GM23338 (cell line): ENCODE results near the gene RYR2. TPM values are rescaled to one million over a fixed set of nuclear protein-coding genes. Genes with fewer than 3 reads are reported as not detected.

Experiments used
- ATAC-seq: fragments of 200-7000 bp; cut with Tn5 transposase; 3 replicates; pipeline ENCODE4 v1.9.1; 2020
- DNase-seq: peaks from one replicate; pipeline ENCODE4 v3.0.0-alpha.2; 2015; ENCODE audit warnings: low spot score
- H2AFZ ChIP-seq: fragments of 200-600 bp; sonication (generic); 2 replicates; pipeline ENCODE4 v1.8.0; 2016; ENCODE audit warnings: antibody characterized with exemption, mild to moderate bottlenecking, moderate library complexity
- H3F3A ChIP-seq: fragments of 200-600 bp; sonication (generic); replicated peaks from 2 replicates; pipeline ENCODE4 v1.8.0; 2017; ENCODE audit warnings: antibody characterized with exemption, mixed run types, low read depth
- H3K27ac ChIP-seq: fragments of 200-600 bp; sonication (generic); 2 replicates; pipeline ENCODE4 v1.6.1; 2016; ENCODE audit warnings: low read depth
- H3K27me3 ChIP-seq: fragments of 200-600 bp; sonication (generic); 2 replicates; pipeline ENCODE4 v1.8.0; 2016; ENCODE audit warnings: mild to moderate bottlenecking, mixed run types, moderate library complexity; ENCODE audit not compliant: insufficient read depth
- H3K36me3 ChIP-seq: fragments of 200-600 bp; sonication (generic); 2 replicates; pipeline ENCODE4 v1.8.0; 2016; ENCODE audit warnings: mild to moderate bottlenecking; ENCODE audit not compliant: insufficient read depth
- H3K4me1 ChIP-seq: fragments of 200-600 bp; sonication (generic); 2 replicates; pipeline ENCODE4 v1.8.0; 2016; ENCODE audit warnings: mild to moderate bottlenecking, moderate library complexity; ENCODE audit not compliant: insufficient read depth
- H3K4me2 ChIP-seq: fragments of 200-600 bp; sonication (generic); 2 replicates; pipeline ENCODE4 v1.7.1; 2017; ENCODE audit warnings: mixed run types
- H3K4me3 ChIP-seq: fragments of 200-600 bp; sonication (generic); 2 replicates; pipeline ENCODE4 v1.6.1; 2016; ENCODE audit warnings: mixed run types
- H3K79me2 ChIP-seq: fragments of 200-600 bp; sonication (generic); replicated peaks from 2 replicates; pipeline ENCODE4 v1.8.0; 2017; ENCODE audit warnings: mild to moderate bottlenecking; ENCODE audit not compliant: insufficient read depth
- H3K9me2 ChIP-seq: fragments of 200-600 bp; sonication (generic); 2 replicates; pipeline ENCODE4 v1.8.0; 2017; ENCODE audit not compliant: insufficient read depth
- H4K20me1 ChIP-seq: fragments of 200-600 bp; sonication (generic); replicated peaks from 2 replicates; pipeline ENCODE4 v1.8.0; 2017; ENCODE audit warnings: mild to moderate bottlenecking; ENCODE audit not compliant: insufficient read depth
- H3K27ac Mint-ChIP-seq: 2 replicates; pipeline ENCODE4 v1.8.0; 2020; ENCODE audit warnings: inconsistent platforms, mild to moderate bottlenecking, moderate library complexity, mixed read lengths
- H3K27me3 Mint-ChIP-seq: 3 replicates; pipeline ENCODE4 v1.8.0; 2022; ENCODE audit warnings: low read depth, mild to moderate bottlenecking, moderate library complexity, mixed read lengths, inconsistent platforms; ENCODE audit not compliant: insufficient read depth, poor library complexity
- H3K36me3 Mint-ChIP-seq: 3 replicates; pipeline ENCODE4 v1.8.0; 2021; ENCODE audit warnings: low read depth, mild to moderate bottlenecking, inconsistent platforms, moderate library complexity, mixed read lengths
- H3K4me1 Mint-ChIP-seq: 3 replicates; pipeline ENCODE4 v1.8.0; 2020; ENCODE audit warnings: mild to moderate bottlenecking, inconsistent platforms, mixed read lengths
- H3K4me3 Mint-ChIP-seq: 3 replicates; pipeline ENCODE4 v1.8.0; 2021; ENCODE audit warnings: moderate library complexity, mild to moderate bottlenecking, inconsistent platforms, mixed read lengths
- H3K9me3 Mint-ChIP-seq: 3 replicates; pipeline ENCODE4 v1.8.0; 2020; ENCODE audit warnings: moderate library complexity, mild to moderate bottlenecking, inconsistent platforms, mixed read lengths
- CREB1 ChIP-seq: fragments of 250-450 bp; sonication (Bioruptor Pico); IDR thresholded peaks from 2 replicates; pipeline ENCODE4 v1.5.0; 2020; ENCODE audit warnings: low read depth, mild to moderate bottlenecking, moderate library complexity
- EZH2 ChIP-seq: fragments of 200-600 bp; sonication (generic); IDR thresholded peaks from one replicate; pipeline ENCODE4 v1.8.0; 2017; ENCODE audit warnings: antibody characterized with exemption, mild to moderate bottlenecking, low read depth; ENCODE audit not compliant: unreplicated experiment
- EZH2phosphoT487 ChIP-seq: fragments of 200-600 bp; sonication (generic); IDR thresholded peaks from one replicate; pipeline ENCODE4 v1.8.1; 2018; ENCODE audit warnings: antibody characterized with exemption; ENCODE audit not compliant: unreplicated experiment
- JUNB ChIP-seq: IDR thresholded peaks from one replicate; pipeline ENCODE4 v1.6.1; 2016; ENCODE audit warnings: antibody characterized with exemption; ENCODE audit not compliant: unreplicated experiment
- NANOG ChIP-seq: IDR thresholded peaks from 2 replicates; pipeline ENCODE4 v1.6.1; 2016; ENCODE audit warnings: antibody characterized with exemption, borderline replicate concordance
- POLR2AphosphoS5 ChIP-seq: IDR thresholded peaks from 2 replicates; pipeline ENCODE4 v1.6.1; 2016; ENCODE audit warnings: antibody characterized with exemption, low read depth
- STAT1 ChIP-seq: IDR thresholded peaks from one replicate; pipeline ENCODE4 v1.6.1; 2016; ENCODE audit warnings: antibody characterized with exemption; ENCODE audit not compliant: unreplicated experiment
- ZNF114 ChIP-seq: fragments of 250-450 bp; sonication (Bioruptor Pico); IDR thresholded peaks from 2 replicates; pipeline ENCODE4 v1.5.0; 2020; ENCODE audit warnings: mild to moderate bottlenecking, moderate library complexity
- ZNF331 ChIP-seq: fragments of 250-450 bp; sonication (Bioruptor Pico); IDR thresholded peaks from 2 replicates; pipeline ENCODE4 v1.5.0; 2020; ENCODE audit warnings: low read depth, mild to moderate bottlenecking, moderate library complexity
- polyA plus RNA-seq: library from polyadenylated mRNA; unstranded; fragments of >200 nt; fragmentation: Nextera tagmentation; extraction: Ambion mirVana; gene quantifications from 2 replicates; pipeline ENCODE4 v1.2.1, GENCODE V29; 2016
- total RNA-seq: library from RNA; depleted of rRNA; stranded (reverse); fragments of >200 nt; shearing (Covaris generic); gene quantifications from 2 replicates; pipeline ENCODE4 v1.2.3, GENCODE V29; 2014
- TF ChIP-seq, protein P1 (sequence below): IDR thresholded peaks from 2 replicates; pipeline ENCODE4 v1.6.1; 2016; ENCODE audit warnings: antibody characterized with exemption
- TF ChIP-seq, protein P2 (sequence below): fragments of 250-450 bp; sonication (Bioruptor Pico); IDR thresholded peaks from 2 replicates; pipeline ENCODE4 v1.5.0; 2020; ENCODE audit warnings: mild to moderate bottlenecking, moderate library complexity
- TF ChIP-seq, protein P3 (sequence below): IDR thresholded peaks from one replicate; pipeline ENCODE4 v1.6.1; 2018; ENCODE audit warnings: antibody characterized with exemption; ENCODE audit not compliant: unreplicated experiment
- TF ChIP-seq, protein P4 (sequence below), 2 experiments: fragments of 200-600 bp in 1 of 2; sonication (generic) in 1 of 2; conservative IDR thresholded peaks; 2 replicates each; pipeline versions ENCODE4 v1.5.1 to v1.6.1; 2016 to 2017; ENCODE audit warnings: antibody characterized with exemption in 2 of 2, low read depth in 2 of 2, mild to moderate bottlenecking in 2 of 2, moderate library complexity in 1 of 2

The RYR2 gene
- total and polyA plus RNA-seq, 2 experiments from 2014 or later: 8.9 to 10.0 TPM

DNA sequence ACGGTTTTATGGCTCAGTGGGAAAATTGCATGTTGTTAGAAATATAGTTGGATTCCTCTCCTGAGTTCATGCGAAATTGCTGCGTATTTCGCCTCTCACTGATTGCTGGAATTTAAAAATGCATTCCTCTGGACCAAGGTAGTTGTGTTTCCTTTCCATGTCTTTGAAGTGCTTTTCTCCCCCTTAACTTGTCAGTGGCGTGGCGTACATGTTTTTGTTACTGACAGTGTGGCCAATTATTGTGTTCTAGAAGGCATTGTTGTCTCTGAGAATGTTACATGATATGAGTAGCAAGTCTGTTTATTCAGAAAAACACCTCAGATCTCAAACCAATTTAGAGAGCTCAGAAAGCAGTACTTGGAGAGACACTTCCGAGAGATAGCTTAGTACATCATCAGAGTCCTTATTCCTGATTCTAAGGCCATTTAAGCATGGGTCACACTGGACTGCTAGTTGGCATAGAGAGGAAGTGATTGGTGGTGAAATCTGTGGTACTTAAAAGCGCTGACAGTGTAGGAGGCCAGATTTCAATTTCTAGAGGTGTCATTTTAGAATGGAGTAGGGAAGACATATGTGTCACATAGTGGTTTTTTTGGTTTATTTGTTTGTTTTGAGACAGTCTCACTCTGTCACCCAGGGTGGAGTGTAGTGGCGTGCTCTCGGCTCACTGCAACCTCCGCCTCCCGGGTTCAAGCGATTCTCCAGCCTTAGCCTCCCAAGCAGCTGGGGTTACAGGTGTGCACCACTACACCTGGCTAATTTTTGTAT, 184.4 kb downstream of the RYR2 start:
- H3K9me3 Mint-ChIP-seq: no peaks in the 10 kb centered on the region
- no peak overlapping the region for H3K4me3 Mint-ChIP-seq
- peaks cover 24% of the 10 kb centered on the region for H3K4me1 ChIP-seq
- H4K20me1 ChIP-seq: no peaks in the 10 kb centered on the region; the same call in 1 of the 2 replicates
- H3K9me2 ChIP-seq: 0 out of 2 replicates have a peak, but pooled peaks cover 4% of the 10 kb centered on the region
- H3K36me3 Mint-ChIP-seq: peaks cover 3% of the 10 kb centered on the region; the same call in 1 of the 3 replicates
- H3K27me3 ChIP-seq: no peaks in the 10 kb centered on the region
- H2AFZ ChIP-seq: no peak overlapping the region
- H3K79me2 ChIP-seq: peaks cover 57% of the 10 kb centered on the region
- no peak overlapping the region for H3K4me2 ChIP-seq
- no peaks in the 10 kb centered on the region for H3F3A ChIP-seq
- H3K4me3 ChIP-seq: no peak overlapping the region
- DNase-seq (no peak), ATAC-seq (no peak)
- H3K27me3 Mint-ChIP-seq: no peaks in the 10 kb centered on the region
- TF ChIP-seq, protein P1, sequence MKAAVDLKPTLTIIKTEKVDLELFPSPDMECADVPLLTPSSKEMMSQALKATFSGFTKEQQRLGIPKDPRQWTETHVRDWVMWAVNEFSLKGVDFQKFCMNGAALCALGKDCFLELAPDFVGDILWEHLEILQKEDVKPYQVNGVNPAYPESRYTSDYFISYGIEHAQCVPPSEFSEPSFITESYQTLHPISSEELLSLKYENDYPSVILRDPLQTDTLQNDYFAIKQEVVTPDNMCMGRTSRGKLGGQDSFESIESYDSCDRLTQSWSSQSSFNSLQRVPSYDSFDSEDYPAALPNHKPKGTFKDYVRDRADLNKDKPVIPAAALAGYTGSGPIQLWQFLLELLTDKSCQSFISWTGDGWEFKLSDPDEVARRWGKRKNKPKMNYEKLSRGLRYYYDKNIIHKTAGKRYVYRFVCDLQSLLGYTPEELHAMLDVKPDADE: no peak
- TF ChIP-seq EZH2 (no peak), STAT1 (no peak), JUNB (no peak), ZNF114 (CRISPR knock-in tag) (no peak), CREB1 (no peak), NANOG (no peak), EZH2phosphoT487 (no peak), POLR2AphosphoS5 (no peak), ZNF331 (CRISPR knock-in tag) (no peak)
- TF ChIP-seq, protein P2, sequence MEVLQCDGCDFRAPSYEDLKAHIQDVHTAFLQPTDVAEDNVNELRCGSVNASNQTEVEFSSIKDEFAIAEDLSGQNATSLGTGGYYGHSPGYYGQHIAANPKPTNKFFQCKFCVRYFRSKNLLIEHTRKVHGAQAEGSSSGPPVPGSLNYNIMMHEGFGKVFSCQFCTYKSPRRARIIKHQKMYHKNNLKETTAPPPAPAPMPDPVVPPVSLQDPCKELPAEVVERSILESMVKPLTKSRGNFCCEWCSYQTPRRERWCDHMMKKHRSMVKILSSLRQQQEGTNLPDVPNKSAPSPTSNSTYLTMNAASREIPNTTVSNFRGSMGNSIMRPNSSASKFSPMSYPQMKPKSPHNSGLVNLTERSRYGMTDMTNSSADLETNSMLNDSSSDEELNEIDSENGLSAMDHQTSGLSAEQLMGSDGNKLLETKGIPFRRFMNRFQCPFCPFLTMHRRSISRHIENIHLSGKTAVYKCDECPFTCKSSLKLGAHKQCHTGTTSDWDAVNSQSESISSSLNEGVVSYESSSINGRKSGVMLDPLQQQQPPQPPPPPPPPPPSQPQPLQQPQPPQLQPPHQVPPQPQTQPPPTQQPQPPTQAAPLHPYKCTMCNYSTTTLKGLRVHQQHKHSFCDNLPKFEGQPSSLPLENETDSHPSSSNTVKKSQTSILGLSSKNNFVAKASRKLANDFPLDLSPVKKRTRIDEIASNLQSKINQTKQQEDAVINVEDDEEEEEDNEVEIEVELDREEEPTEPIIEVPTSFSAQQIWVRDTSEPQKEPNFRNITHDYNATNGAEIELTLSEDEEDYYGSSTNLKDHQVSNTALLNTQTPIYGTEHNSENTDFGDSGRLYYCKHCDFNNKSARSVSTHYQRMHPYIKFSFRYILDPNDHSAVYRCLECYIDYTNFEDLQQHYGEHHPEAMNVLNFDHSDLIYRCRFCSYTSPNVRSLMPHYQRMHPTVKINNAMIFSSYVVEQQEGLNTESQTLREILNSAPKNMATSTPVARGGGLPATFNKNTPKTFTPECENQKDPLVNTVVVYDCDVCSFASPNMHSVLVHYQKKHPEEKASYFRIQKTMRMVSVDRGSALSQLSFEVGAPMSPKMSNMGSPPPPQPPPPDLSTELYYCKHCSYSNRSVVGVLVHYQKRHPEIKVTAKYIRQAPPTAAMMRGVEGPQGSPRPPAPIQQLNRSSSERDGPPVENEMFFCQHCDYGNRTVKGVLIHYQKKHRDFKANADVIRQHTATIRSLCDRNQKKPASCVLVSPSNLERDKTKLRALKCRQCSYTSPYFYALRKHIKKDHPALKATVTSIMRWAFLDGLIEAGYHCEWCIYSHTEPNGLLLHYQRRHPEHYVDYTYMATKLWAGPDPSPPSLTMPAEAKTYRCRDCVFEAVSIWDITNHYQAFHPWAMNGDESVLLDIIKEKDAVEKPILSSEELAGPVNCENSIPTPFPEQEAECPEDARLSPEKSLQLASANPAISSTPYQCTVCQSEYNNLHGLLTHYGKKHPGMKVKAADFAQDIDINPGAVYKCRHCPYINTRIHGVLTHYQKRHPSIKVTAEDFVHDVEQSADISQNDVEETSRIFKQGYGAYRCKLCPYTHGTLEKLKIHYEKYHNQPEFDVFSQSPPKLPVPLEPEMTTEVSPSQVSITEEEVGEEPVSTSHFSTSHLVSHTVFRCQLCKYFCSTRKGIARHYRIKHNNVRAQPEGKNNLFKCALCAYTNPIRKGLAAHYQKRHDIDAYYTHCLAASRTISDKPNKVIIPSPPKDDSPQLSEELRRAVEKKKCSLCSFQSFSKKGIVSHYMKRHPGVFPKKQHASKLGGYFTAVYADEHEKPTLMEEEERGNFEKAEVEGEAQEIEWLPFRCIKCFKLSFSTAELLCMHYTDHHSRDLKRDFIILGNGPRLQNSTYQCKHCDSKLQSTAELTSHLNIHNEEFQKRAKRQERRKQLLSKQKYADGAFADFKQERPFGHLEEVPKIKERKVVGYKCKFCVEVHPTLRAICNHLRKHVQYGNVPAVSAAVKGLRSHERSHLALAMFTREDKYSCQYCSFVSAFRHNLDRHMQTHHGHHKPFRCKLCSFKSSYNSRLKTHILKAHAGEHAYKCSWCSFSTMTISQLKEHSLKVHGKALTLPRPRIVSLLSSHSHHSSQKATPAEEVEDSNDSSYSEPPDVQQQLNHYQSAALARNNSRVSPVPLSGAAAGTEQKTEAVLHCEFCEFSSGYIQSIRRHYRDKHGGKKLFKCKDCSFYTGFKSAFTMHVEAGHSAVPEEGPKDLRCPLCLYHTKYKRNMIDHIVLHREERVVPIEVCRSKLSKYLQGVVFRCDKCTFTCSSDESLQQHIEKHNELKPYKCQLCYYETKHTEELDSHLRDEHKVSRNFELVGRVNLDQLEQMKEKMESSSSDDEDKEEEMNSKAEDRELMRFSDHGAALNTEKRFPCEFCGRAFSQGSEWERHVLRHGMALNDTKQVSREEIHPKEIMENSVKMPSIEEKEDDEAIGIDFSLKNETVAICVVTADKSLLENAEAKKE (CRISPR knock-in tag): no peak
- TF ChIP-seq, protein P3, sequence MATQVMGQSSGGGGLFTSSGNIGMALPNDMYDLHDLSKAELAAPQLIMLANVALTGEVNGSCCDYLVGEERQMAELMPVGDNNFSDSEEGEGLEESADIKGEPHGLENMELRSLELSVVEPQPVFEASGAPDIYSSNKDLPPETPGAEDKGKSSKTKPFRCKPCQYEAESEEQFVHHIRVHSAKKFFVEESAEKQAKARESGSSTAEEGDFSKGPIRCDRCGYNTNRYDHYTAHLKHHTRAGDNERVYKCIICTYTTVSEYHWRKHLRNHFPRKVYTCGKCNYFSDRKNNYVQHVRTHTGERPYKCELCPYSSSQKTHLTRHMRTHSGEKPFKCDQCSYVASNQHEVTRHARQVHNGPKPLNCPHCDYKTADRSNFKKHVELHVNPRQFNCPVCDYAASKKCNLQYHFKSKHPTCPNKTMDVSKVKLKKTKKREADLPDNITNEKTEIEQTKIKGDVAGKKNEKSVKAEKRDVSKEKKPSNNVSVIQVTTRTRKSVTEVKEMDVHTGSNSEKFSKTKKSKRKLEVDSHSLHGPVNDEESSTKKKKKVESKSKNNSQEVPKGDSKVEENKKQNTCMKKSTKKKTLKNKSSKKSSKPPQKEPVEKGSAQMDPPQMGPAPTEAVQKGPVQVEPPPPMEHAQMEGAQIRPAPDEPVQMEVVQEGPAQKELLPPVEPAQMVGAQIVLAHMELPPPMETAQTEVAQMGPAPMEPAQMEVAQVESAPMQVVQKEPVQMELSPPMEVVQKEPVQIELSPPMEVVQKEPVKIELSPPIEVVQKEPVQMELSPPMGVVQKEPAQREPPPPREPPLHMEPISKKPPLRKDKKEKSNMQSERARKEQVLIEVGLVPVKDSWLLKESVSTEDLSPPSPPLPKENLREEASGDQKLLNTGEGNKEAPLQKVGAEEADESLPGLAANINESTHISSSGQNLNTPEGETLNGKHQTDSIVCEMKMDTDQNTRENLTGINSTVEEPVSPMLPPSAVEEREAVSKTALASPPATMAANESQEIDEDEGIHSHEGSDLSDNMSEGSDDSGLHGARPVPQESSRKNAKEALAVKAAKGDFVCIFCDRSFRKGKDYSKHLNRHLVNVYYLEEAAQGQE: no peak
- TF ChIP-seq, protein P4, sequence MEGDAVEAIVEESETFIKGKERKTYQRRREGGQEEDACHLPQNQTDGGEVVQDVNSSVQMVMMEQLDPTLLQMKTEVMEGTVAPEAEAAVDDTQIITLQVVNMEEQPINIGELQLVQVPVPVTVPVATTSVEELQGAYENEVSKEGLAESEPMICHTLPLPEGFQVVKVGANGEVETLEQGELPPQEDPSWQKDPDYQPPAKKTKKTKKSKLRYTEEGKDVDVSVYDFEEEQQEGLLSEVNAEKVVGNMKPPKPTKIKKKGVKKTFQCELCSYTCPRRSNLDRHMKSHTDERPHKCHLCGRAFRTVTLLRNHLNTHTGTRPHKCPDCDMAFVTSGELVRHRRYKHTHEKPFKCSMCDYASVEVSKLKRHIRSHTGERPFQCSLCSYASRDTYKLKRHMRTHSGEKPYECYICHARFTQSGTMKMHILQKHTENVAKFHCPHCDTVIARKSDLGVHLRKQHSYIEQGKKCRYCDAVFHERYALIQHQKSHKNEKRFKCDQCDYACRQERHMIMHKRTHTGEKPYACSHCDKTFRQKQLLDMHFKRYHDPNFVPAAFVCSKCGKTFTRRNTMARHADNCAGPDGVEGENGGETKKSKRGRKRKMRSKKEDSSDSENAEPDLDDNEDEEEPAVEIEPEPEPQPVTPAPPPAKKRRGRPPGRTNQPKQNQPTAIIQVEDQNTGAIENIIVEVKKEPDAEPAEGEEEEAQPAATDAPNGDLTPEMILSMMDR (conservative IDR thresholded peaks at IDR 0.05; ENCODE audit: low read depth in 2 of 2): no peak
- H3K27ac Mint-ChIP-seq: no peak overlapping the region
- peaks cover 6% of the 10 kb centered on the region for H3K4me1 Mint-ChIP-seq
- no peaks in the 10 kb centered on the region for H3K36me3 ChIP-seq
- no peak overlapping the region; the same call in 1 of the 2 replicates for H3K27ac ChIP-seq
